Stimulated activated CD4-positive, alpha-beta T cell treated with anti-CD3 and anti-CD28 coated beads, Interleukin-4, amount 100 ng/mL, for 4 hours (primary cell): Measurements from ENCODE around the gene CENPS.
"Not testable (repeated sequence)": the region's sequence is repeated elsewhere in the genome, so short reads cannot be mapped to it uniquely, and the experiment has no call there.

Source experiments
- DNase-seq, 2 experiments: peaks; one replicate each; pipeline ENCODE4 v3.0.0-alpha.2; 2020

The CENPS gene

DNA sequence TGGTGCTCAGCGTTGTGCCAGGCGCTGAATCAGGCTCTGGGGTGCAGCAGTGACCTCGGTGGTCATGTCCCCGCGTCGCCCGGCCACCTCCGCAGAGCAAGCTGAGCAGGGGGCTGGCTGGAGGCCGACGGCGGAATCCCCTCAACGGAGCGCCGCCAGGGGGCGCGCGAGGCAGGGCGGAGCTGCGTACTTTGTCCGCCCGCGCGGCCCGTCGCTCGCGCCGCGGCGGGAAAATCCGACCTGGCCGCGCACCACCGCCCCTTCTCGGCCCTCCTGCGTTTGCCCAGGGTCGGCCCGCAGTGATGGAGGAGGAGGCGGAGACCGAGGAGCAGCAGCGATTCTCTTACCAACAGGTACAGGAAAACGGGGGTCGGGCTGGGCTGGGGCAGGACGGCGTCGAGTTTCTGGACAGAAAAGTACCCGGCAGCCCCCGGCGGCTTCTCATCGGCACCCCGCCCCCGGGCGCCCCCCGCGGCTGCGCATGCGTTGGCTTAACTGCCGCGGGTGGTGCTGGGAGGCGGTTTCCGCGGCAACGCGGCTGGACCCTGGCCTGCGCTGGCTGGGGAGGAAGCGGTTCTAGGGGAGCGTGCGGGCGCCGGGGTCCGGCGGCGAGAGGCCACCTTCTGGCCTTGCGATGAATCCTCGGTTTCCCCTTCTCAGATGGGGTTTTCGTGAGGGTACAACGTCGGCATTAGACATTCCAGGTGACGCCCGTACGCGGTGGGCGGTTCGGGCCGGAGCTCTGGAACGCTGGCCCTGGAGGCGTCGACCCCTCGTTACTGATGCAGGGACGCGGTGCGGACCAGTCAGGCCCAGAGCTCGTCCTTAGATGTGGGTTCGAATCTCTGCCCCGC, at the start of gene CENPS:
Gene CENPS, plus strand, starts transcription at position 218 of the 854 bp plus-strand sequence. Its CDS starts 85 bp downstream, at position 303.
- peak; percentile 88 to 96 for DNase-seq

DNA sequence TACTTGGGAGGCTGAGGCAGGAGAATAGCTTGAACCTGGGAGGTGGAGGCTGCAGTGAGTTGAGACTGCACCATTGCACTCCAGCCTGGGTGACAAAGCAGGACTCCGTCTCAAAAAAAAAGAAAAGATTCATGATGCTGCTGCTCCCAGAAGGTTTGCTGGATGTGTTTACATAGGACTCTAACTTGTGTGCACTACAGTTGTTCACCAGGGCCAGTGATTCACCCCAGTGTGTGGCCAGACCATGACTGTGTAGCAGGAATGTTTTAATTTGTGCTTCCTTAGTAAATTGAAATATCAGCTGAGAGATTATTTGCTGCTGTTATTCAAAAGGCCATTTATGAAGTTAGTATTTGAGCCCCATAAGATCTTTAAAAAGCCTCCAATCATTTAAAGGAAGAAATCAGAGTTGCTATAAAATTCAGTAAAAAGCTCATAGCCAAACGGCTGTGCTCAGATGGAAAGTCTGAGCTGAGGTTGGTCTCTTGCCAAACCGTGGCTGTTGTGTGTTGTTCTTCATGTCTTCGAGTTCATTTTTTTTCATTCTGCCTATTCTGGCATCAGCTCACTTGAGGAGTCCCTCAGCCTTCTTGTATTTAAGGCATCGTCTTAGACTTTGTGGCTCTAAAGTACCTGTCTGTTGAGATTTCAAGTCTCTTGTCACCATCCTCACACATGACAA, 49.5 kb upstream of the CENPS start:
- no peak for DNase-seq

DNA sequence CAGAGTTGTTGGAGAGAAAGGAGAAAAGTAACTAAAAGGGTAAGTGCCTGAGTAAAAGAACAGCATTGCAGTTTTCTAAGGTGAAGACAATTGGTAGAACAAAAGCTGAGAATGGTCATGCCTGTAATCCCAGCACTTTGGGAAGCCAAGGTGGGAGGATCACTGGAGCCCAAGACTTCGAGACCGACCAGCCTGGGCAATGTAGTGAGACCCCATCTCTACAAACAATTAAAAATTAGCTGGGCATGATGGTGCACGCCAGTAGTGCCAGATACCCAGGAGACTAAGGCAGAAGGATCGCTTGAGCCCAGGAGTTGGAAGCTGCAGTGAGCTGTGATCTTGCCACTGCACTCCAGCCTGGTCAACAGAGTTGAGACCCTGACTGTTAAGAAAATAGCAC, 46.6 kb upstream of the CENPS start:
- no peak for DNase-seq

DNA sequence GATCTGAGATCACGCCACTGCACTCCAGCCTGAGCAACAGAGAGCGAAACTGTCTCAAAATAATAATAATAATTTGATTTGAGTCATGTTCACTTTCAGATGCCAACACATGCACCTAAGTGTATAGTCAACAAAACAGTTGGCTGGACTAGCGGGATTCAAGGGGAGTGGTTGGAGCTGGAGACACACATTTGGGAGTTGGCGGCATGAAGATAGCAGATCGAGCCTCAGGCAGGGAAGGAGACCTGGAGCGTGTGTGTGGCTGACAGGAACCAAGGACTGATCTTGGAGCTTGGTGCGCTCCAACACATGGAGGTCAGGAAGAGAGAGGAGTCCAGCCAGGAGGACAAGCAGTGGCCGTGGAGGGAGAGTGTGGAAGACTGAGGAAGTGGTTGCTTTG, 46.0 kb upstream of the CENPS start:
- no peak for DNase-seq

DNA sequence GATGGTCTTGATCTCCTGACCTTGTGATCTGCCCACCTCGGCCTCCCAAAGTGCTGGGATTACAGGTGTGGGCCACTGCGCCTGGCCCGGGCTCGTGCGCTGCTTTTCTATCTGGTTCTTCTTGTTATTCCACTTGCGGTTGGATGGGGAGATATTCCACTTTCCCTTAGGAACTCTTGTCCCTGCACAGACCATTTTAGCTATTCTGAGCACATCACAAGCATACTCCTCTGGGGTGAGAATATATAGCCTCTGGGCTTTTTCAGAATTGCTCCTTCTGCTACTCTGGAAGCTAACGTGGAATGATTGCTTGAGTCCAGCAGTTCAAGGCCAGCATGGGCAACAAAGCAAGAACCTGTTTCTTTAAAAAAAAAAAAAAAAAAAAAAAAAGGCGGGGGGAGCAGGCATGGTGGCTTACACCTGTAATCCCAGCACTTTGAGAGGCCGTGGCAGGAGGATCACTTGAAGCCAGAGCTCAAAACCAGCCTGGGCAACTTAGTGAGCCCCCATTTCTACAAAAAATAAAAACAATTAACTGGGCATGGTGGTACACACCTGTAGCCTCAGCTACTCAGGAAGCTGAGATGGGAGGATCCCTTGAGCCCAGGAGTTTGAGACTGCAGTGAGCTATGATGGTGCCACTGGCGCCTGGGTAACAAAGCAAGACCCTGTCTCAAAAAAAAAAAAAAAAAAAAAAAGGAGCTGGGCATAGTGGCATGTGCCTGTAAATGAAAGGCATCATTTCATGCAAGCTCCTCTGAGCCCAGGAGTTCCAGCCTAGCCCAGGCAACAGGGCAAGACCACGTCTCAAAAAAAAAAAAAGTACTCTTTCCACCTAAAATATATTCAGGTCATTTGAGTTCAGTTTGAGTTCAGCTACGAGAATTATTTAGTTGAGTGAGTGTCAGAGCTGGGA, 43.2 kb upstream of the CENPS start:
- no peak for DNase-seq

DNA sequence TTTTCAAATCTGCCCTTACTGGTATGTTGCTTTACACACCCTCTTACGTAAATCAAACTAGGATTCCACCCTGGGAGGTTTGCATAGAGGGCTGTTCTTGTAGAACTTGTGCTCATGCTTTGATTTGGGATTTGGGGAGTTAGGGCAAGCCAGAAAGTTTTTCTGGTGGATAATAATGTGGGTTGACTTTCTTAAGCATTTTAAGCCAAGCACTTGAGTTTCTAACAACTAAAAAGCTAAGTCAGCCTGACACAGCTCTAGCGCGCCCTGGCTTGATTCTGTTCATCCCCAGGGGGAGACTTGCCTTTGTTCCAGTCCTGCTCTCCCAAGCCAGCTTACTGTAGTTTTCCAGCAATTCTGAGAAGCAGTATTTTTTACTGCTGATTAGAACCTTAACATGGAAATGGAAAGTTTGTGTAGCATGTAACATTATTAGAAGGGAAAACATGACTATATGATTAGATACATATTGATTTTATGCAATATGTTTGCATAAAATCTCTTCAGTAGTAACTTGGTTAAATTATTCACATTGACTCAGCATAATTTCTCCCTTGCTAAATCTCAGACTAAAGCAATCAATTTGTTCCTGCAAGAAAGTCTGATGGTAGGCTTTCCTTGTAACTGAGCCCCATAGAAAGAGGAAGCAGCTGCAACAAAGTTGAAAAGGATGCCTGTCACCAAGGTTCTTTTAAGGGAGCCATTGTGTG, 42.4 kb upstream of the CENPS start:
- DNase-seq = no peak

DNA sequence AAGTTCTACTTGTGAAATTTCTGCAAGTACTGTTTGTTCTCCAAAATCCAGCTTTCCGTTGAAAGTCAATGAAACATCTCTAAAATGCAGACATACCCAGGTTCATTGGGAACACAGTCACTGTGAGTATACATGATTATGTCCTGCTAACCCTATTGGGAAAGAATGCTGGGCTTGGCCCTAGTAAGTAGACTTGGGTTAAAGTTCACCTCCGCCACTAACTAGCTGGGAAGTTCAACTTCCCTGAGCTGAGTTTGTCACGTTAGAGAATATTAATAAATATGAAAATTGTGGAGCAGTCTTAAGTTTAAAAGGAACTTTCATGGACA, 41.9 kb upstream of the CENPS start:
- no peak for DNase-seq

DNA sequence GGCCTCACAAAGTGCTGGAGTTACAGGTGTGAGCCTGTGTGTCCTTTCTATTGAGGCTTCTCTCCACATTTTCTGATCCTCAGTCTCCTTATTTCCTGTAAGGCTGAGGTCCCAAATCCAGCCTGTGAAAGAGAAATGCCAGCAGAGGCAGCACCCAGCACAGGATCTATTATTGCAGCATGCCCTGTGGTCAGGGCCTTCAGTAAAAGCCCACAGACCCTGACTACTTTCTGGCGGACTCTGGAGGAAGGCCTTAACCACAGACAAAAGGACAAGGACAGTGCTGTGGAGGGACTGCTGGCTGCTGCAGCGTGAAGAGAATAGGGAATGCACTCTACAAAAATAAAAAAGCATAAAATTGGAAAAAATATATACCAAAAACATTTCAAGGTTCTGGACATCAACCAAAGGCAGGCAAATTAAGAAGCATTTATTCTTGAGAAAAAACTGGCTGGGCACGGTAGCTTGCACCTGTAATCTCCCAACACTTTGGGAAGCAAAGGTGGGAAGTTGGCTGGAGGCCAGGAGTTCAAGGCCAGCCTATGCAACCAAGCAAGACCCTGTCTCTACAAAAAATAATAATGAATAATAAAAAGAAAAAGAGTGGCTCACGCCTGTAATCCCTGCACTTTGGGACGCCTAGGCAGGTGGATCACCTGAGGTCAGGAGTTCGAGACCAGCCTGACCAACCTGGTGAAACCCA, 40.8 kb upstream of the CENPS start:
- no peak for DNase-seq

DNA sequence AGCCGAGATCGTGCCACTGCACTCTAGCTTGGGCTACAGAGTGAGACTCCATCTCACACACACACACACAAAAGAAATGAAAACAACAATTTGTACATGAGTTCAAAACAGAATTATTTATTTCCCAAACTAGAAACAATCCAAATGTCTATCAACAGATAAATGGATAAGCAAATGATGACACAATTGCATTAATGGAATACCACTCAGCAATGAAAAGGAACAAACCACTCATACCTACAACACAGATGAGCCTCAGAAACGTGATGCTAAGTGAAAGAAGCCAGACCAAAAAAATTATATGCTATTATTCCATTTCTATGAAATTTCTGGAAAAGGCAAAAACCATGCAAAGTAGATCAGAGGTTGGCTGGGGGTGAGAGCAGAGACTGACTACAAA, 33.4 kb upstream of the CENPS start:
- no peak for DNase-seq

DNA sequence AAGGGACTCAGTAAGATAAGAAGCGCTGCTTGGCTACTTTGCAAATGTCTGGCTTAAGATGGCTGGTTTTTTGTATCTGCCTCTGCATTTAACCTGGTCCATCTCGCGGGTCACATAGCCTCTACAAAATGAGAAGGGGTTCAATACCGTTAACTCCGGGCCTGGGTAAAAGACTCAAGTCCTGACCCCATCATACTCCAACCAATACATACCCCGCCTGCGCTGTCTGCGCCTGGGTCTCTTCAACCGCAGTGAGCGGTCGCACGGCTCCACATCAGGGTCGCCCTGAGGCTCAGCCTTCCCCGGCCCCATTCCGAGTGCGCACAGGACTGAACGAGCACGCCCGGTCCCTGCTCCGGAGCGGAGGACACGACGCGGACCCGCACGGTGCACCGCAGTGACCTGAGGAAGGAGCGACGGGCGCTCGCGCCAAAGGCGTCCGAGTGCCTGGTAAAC, 31.9 kb upstream of the CENPS start:
- no peak for DNase-seq

DNA sequence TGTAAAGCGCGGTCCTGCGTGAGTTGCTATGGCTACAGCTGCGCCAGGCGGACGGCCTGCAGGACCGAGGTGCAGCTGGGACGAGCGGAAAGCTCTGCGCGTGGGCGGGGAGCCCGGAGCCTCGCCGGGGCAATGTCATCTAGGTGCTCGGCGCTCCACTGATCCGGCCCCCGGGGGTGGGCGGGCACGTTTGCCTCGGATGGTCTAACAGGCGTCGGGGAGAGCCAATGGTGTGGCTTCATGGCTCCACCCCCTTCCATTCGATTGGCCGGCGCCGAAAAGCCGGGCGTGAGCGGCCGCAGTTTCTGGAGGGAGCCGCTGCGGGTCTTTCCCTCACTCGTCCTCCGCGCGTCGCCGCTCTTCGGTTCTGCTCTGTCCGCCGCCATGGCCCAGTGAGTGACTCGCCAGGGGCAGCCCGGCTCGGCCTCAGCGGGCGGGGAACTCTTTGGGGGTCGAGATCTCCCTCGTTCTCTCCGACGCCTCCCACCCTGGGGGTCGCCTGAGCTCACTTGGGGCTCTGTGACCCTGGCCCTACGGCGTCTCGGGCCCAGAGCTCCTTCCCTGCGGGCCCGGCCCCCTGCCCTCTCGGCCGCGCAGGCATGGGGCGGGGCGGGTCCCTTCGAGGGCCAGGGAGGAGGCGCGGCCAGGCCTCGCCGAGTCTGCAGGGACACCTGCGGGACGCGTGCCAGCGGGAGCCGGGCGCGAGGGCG, 31.3 kb upstream of the CENPS start, which contains the start of gene PGD:
Gene PGD, plus strand, starts transcription at position 331 of the 710 bp plus-strand sequence. Its CDS starts 54 bp downstream, at position 385.
- peak; percentile 97 for DNase-seq

DNA sequence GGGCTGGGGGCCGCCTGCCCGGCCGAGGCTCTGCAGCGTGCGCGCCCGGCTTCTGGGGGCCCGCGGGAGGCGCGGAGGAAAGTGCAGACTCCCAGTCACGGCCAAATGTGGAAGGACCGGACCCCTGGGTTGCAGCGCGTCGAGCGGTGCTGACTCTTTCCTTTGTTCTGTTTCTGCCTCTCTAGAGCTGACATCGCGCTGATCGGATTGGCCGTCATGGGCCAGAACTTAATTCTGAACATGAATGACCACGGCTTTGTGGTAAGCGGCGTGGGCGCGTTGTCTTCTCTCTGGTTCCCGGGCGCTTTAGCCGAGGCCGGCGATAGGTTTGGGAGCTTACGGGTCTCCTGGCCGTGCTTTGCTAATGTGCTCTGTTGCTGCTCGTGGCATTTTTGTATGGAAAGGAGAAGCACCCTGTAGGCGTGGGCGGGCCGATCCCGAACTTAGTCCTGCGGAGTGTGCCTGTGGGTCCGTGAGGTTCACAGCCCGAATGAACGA, 30.7 kb upstream of the CENPS start:
- DNase-seq = peak in 1 of 2 experiments; percentile 8

DNA sequence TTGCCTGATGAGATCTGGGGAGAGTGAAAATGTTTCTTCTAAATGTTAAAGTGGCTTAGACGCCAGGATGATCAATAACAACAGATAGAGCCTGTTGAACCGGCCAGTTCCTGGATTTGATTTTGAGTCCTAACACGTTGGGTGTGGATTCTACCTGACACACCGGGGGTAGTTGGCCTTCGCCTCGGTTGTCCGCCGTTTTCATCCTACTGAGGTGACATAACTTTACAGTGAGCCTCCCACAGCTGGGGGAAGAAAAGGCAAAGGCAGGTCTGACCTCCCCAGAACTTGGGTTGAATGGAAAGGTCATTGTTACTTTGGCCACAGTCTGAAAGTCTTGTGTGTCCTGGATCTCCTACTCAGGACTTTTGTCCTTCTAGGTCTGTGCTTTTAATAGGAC, 30.2 kb upstream of the CENPS start:
- DNase-seq = no peak

DNA sequence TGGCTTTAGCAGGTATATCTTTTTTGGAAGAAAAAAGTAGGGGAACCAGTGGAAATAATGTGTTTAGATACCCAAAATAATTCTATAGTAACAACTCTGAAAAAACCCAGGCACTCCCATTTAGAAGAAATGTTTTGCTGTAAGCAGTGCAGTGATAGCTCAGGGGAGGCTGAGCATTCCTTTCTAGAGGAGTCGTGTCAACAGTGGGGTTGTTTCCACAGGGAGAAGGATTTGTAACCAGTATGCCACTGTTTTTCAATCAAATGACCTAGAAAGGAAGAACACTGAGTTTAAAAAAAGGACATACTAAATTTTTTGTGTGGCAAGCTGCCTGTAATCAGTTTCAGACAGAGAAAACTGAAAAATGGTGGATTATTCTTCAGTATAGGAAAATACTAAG, 29.0 kb upstream of the CENPS start:
- DNase-seq = no peak

DNA sequence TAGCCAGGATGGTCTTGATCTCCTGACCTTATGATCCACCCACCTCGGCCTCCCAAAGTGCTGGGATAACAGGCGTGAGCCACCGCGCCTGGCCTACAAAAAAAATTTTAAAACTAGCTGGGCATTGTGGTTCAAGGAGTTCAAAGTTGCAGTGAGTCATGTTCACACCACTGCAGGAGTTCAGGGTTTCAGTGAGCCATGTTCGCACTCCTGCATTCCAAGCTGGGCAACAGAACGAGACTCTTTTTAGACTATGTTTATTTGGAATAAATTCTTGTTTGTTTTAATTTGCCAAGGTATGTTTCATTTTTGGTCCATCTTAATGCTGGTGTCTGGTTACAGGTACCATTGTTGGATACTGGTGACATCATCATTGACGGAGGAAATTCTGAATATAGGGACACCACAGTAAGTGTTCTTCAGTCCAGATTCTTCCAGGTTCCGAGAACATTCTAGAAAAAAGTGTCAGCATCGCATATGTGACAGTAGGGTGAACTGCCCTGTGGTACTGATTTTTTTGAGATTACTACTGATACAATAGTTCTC, 27.4 kb upstream of the CENPS start:
- DNase-seq = no peak

DNA sequence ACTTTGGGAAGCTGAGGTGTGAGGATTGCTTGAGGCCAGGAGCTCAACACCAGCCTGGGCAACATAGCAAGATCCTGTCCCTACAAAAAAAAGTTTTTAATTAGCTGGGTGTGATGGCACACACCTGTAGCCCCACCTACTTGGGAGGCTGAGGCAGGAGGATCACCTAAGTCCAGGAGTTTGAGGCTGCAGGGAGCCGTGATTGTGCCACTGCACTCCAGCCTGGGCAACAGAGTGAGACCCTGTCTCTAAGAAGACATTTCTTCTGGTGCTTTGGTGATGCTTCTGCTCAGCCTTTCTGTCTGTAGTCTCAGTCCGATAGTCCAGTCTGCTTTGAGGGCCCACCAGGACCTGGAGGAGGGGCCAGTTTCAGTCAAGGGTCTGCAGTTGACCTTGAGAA, 23.0 kb upstream of the CENPS start:
- no peak for DNase-seq

DNA sequence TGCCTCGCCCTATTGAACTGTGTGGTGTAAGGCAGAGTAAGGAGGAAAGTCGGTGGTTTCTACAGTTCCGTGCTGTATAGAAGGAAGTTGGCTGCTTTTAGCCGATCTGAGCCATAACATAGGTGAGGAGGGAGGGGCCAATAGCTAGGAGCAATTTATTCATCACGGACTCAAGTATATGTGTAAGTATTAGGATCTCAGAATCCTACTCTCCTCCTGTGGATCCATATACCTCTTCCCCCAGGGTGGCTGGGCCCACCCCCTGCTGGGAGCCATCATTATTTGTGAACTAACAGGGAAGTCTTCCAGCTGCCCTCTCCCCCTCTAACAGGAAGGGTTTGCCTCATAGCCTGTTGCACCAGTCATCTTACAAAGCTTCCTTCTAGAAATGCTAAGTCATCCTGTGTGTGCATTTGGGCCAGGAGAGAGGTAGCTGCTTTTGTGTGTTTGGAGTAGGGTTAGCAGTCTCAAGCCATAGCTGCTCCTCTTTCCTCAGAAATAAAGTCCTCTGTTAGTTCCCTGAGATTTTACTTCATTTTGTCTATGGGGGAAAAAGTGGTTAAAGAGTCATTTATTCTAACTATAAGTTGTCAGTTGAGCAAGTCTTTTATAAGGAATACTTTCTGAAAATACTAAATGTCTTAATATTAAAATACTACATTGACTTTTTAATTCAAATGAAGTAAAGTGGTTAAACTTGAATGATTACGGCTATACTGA, 14.9 kb upstream of the CENPS start:
- no peak for DNase-seq

DNA sequence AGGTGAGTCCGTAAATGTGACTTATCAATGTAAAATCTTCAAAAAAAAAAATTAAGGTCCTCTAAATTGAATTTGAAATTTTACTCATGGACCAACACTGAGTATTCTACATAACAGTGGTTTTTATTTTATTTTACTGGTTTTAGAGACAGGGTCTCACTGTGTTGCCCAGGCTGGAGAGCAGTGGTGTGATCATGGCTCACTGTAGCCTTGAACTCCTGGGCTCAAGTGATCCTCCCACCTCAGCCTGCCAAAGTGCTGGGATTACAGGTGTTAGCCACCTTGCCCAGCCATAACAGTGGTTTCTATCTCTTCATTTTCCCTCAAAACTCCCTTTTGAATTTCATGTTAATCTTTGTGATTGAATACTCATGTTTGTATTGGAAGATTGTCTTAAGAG, 14.3 kb upstream of the CENPS start:
- DNase-seq = not testable (repeated sequence)

DNA sequence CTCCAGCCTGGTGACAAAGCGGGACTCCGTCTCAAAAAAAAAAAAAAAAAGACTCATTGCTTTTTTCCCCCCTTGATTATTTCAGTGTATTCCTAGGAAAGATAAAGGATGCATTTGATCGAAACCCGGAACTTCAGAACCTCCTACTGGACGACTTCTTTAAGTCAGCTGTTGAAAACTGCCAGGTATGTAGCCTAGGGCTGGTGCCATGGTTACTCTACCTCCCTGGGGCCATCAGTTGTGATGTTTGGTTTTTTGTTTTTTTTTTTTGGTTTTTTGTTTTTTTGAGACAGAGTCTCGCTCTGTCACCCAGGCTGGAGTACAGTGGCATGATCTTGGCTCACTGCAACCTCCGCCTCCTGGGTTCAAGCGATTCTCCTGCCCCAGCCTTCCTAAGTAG, 11.5 kb upstream of the CENPS start:
- DNase-seq = not testable (repeated sequence)

DNA sequence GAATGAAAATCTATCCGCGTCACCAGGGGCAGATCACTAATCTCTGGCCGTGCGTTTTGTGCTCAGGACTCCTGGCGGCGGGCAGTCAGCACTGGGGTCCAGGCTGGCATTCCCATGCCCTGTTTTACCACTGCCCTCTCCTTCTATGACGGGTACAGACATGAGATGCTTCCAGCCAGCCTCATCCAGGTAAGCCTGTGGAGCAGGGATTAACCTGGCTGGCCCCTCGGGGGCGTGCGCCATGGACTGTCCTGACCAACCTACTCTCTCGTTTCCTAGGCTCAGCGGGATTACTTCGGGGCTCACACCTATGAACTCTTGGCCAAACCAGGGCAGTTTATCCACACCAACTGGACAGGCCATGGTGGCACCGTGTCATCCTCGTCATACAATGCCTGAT, 10.9 kb upstream of the CENPS start:
- no peak for DNase-seq
